HCT116 (cell line): Measurements from ENCODE around the gene WEE1. TPM values are rescaled to one million over a fixed set of nuclear protein-coding genes. Genes with fewer than 3 reads are reported as not detected.

ENCODE experiments used
- ATAC-seq: fragments of 200-7000 bp; cut with Tn5 transposase; 2 replicates; pipeline ENCODE4 v1.9.1; 2020; ENCODE audit warnings: mild to moderate bottlenecking, moderate library complexity
- BruUV-seq: library from RNA; stranded (reverse); fragments of 400-500 nt; replicated peaks from 2 replicates; lab custom pipeline; 2021; lab: Mats Ljungman, UMichigan
- CTCF ChIA-PET: fragments of 300-600 bp; sonication (Branson Sonifier 250); formaldehyde crosslinking; loops from one replicate; lab custom pipeline; 2021; ENCODE audit warnings: antibody characterized with exemption; lab: Charles Lee
- POLR2A ChIA-PET: fragments of 300-600, 350-600 bp; sonication (Branson Sonifier 250); formaldehyde crosslinking; loops from one replicate; lab custom pipeline; 2021; ENCODE audit warnings: antibody characterized with exemption; lab: Charles Lee
- RAD21 ChIA-PET, 2 experiments: fragments of 300-600 bp; sonication (Branson Sonifier 250); formaldehyde crosslinking; loops; one replicate each; lab custom pipeline; 2023; ENCODE audit warnings: low total read pairs in 2 of 2; ENCODE audit not compliant: uncharacterized antibody in 2 of 2, unreplicated experiment in 2 of 2, low non-redundant PET in 1 of 2; lab: Charles Lee
- DNase-seq: peaks from one replicate; pipeline ENCODE4 v3.0.0-alpha.2; 2010; ENCODE audit warnings: low read depth, low spot score
- H2AFZ ChIP-seq: fragments of 200-600 bp; shearing (Covaris generic), sonication (generic); 2 replicates; pipeline ENCODE4 v1.6.1; 2017; ENCODE audit warnings: low read depth, mixed run types, mixed read lengths, antibody characterized with exemption, low read length; ENCODE audit not compliant: poor library complexity, severe bottlenecking
- H3K27ac ChIP-seq: 2 replicates; pipeline ENCODE4 v1.5.1; 2012; ENCODE audit warnings: low read depth, low read length
- H3K27me3 ChIP-seq: fragments of 200-600 bp; sonication (generic); 2 replicates; pipeline ENCODE4 v1.6.1; 2016; ENCODE audit warnings: mixed run types, low read length, mixed read lengths; ENCODE audit not compliant: insufficient read depth
- H3K36me3 ChIP-seq, 2 experiments: fragments of 200-500 bp in 1 of 2; fragments of 200-600 bp in 1 of 2; sonication (Bioruptor generic) in 1 of 2; sonication (generic) in 1 of 2; 2 replicates each; pipeline versions ENCODE4 v1.5.1 to v1.6.1; 2014 to 2016; ENCODE audit warnings: low read length in 2 of 2, inconsistent platforms in 1 of 2, mixed read lengths in 1 of 2, mixed run types in 1 of 2; ENCODE audit not compliant: insufficient read depth in 2 of 2, control insufficient read depth in 1 of 2
- H3K4me1 ChIP-seq, 2 experiments: fragments of 200-600 bp in 1 of 2; sonication (generic) in 1 of 2; 2 replicates each; pipeline versions ENCODE4 v1.5.1 to v1.6.1; 2012 to 2017; ENCODE audit warnings: low read length in 2 of 2, inconsistent platforms in 1 of 2, mild to moderate bottlenecking in 1 of 2, mixed read lengths in 1 of 2, mixed run types in 1 of 2, moderate library complexity in 1 of 2; ENCODE audit not compliant: insufficient read depth in 2 of 2, control insufficient read depth in 1 of 2
- H3K4me2 ChIP-seq: fragments of 200-600 bp; sonication (generic); 2 replicates; pipeline ENCODE4 v1.6.1; 2017; ENCODE audit warnings: mixed run types, low read length, mixed read lengths
- H3K4me3 ChIP-seq, 2 experiments: fragments of 200-600 bp in 1 of 2; sonication (generic) in 1 of 2; replicated peaks in 1 of 2; 2 replicates each; pipeline ENCODE4 v1.5.1; 2011 to 2016; ENCODE audit warnings: low read length in 2 of 2, control low read depth in 1 of 2, low read depth in 1 of 2, mild to moderate bottlenecking in 1 of 2, mixed read lengths in 1 of 2, mixed run types in 1 of 2
- H3K79me2 ChIP-seq: fragments of 200-600 bp; sonication (generic); 2 replicates; pipeline ENCODE4 v1.6.1; 2017; ENCODE audit warnings: mild to moderate bottlenecking, mixed run types, low read length, moderate library complexity, mixed read lengths; ENCODE audit not compliant: insufficient read depth
- H3K9ac ChIP-seq: fragments of 200-600 bp; sonication (generic); 2 replicates; pipeline ENCODE4 v1.6.1; 2016; ENCODE audit warnings: low read length, mixed read lengths
- H3K9me2 ChIP-seq: fragments of 200-600 bp; sonication (generic), shearing (Covaris generic); 2 replicates; pipeline ENCODE4 v1.6.1; 2017; ENCODE audit warnings: mixed run types, mild to moderate bottlenecking, moderate library complexity; ENCODE audit not compliant: insufficient read depth
- H3K9me3 ChIP-seq, 2 experiments: fragments of 200-500 bp in 1 of 2; fragments of 200-600 bp in 1 of 2; sonication (Bioruptor generic) in 1 of 2; sonication (generic) in 1 of 2; 2 replicates each; pipeline ENCODE4 v1.6.1; 2014 to 2017; ENCODE audit warnings: low read length in 2 of 2, mixed read lengths in 2 of 2, inconsistent platforms in 1 of 2, low read depth in 1 of 2, mild to moderate bottlenecking in 1 of 2, mixed run types in 1 of 2, moderate library complexity in 1 of 2; ENCODE audit not compliant: control insufficient read depth in 1 of 2, insufficient read depth in 1 of 2
- H4K20me1 ChIP-seq: fragments of 200-600 bp; sonication (generic), shearing (Covaris generic); 2 replicates; pipeline ENCODE4 v1.6.1; 2017; ENCODE audit warnings: mixed run types, mild to moderate bottlenecking, moderate library complexity; ENCODE audit not compliant: insufficient read depth
- ATF3 ChIP-seq: IDR thresholded peaks from 2 replicates; pipeline ENCODE4 v1.6.1; 2012
- CBX3 ChIP-seq: IDR thresholded peaks from 2 replicates; pipeline ENCODE4 v1.6.1; 2012; ENCODE audit warnings: low read depth
- CEBPB ChIP-seq: IDR thresholded peaks from 2 replicates; pipeline ENCODE4 v1.6.1; 2012; ENCODE audit warnings: low read depth
- EGR1 ChIP-seq: IDR thresholded peaks from 2 replicates; pipeline ENCODE4 v1.6.1; 2012; ENCODE audit warnings: low read depth
- ELF1 ChIP-seq: IDR thresholded peaks from 2 replicates; pipeline ENCODE4 v1.6.1; 2012; ENCODE audit warnings: low read depth, borderline replicate concordance
- EZH2 ChIP-seq: fragments of 200-600 bp; sonication (generic); IDR thresholded peaks from 2 replicates; pipeline ENCODE4 v1.6.1; 2017; ENCODE audit warnings: antibody characterized with exemption, mixed run types
- JUND ChIP-seq: IDR thresholded peaks from 2 replicates; pipeline ENCODE4 v1.6.1; 2012
- SIN3A ChIP-seq: IDR thresholded peaks from 2 replicates; pipeline ENCODE4 v1.6.1; 2012; ENCODE audit warnings: low read depth
- SP1 ChIP-seq: IDR thresholded peaks from 2 replicates; pipeline ENCODE4 v1.6.1; 2012; ENCODE audit warnings: low read depth
- SRF ChIP-seq: IDR thresholded peaks from 2 replicates; pipeline ENCODE4 v1.6.1; 2012; ENCODE audit warnings: low read depth
- YY1 ChIP-seq: IDR thresholded peaks from 2 replicates; pipeline ENCODE4 v1.6.1; 2011; ENCODE audit warnings: low read length, low read depth, moderate library complexity, mild to moderate bottlenecking; ENCODE audit not compliant: insufficient replicate concordance; ENCODE audit errors: extremely low read depth
- ZFX ChIP-seq: fragments of 450-650 bp; IDR thresholded peaks from 2 replicates; pipeline ENCODE4 v1.6.1; 2017
- ZNF274 ChIP-seq: fragments of 200-500 bp; sonication (Bioruptor generic); IDR thresholded peaks from 2 replicates; pipeline ENCODE4 v1.6.1; 2014; ENCODE audit warnings: mild to moderate bottlenecking, low read depth, low read length, inconsistent platforms
- intact Hi-C: fragments of 100-400 bp; cut with micrococcal nuclease; formaldehyde crosslinking; loops from 2 replicates; pipeline ENCODE4 v1.10.0; 2022
- total RNA-seq: library from RNA; stranded (reverse); gene quantifications from one replicate; pipeline ENCODE4 v1.2.1, GENCODE V29; 2021; ENCODE audit not compliant: unreplicated experiment
- TF ChIP-seq, protein P1 (sequence below): IDR thresholded peaks from 2 replicates; pipeline ENCODE4 v1.6.1; 2012; ENCODE audit warnings: low read depth
- TF ChIP-seq, protein P2 (sequence below): IDR thresholded peaks from 2 replicates; pipeline ENCODE4 v1.6.1; 2012
- TF ChIP-seq, protein P3 (sequence below), 3 experiments: fragments of 200-600 bp in 1 of 3; sonication (generic) in 1 of 3; IDR thresholded peaks in 2 of 3; conservative IDR thresholded peaks in 1 of 3; 2 replicates each; pipeline ENCODE4 v1.5.1; 2012 to 2017; ENCODE audit warnings: low read depth in 2 of 3, low read length in 2 of 3, antibody characterized with exemption in 1 of 3, borderline replicate concordance in 1 of 3, control low read depth in 1 of 3, mild to moderate bottlenecking in 1 of 3, mixed read lengths in 1 of 3, mixed run types in 1 of 3, moderate library complexity in 1 of 3; ENCODE audit not compliant: insufficient read depth in 1 of 3

The WEE1 gene
- total RNA-seq, 1 experiment from 2014 or later, result 50.8 TPM

GRCh38 chr11:9568854-9569587 lies 4.4 kb upstream of the WEE1 start:
- POLR2A ChIA-PET, result no interaction called here
- ATAC-seq, result no peak

More at GRCh38 chr11:9568854-9569587, 4.4 kb upstream of the WEE1 start:
- peak overlapping the region; percentile 14; the same call in 1 of the 2 replicates for H3K27ac ChIP-seq
- RAD21 ChIA-PET, result no interaction called here
- TF ChIP-seq CBX3, result peak; percentile 54; the same call in 1 of the 2 replicates
- no peak for TF ChIP-seq EZH2
- no peak for TF ChIP-seq ATF3
- TF ChIP-seq SP1, result peak; percentile 47
- TF ChIP-seq EGR1, result no peak
- TF ChIP-seq, protein P1, sequence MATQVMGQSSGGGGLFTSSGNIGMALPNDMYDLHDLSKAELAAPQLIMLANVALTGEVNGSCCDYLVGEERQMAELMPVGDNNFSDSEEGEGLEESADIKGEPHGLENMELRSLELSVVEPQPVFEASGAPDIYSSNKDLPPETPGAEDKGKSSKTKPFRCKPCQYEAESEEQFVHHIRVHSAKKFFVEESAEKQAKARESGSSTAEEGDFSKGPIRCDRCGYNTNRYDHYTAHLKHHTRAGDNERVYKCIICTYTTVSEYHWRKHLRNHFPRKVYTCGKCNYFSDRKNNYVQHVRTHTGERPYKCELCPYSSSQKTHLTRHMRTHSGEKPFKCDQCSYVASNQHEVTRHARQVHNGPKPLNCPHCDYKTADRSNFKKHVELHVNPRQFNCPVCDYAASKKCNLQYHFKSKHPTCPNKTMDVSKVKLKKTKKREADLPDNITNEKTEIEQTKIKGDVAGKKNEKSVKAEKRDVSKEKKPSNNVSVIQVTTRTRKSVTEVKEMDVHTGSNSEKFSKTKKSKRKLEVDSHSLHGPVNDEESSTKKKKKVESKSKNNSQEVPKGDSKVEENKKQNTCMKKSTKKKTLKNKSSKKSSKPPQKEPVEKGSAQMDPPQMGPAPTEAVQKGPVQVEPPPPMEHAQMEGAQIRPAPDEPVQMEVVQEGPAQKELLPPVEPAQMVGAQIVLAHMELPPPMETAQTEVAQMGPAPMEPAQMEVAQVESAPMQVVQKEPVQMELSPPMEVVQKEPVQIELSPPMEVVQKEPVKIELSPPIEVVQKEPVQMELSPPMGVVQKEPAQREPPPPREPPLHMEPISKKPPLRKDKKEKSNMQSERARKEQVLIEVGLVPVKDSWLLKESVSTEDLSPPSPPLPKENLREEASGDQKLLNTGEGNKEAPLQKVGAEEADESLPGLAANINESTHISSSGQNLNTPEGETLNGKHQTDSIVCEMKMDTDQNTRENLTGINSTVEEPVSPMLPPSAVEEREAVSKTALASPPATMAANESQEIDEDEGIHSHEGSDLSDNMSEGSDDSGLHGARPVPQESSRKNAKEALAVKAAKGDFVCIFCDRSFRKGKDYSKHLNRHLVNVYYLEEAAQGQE, result no peak
- no peak for TF ChIP-seq ZNF274
- no peak for TF ChIP-seq ZFX
- TF ChIP-seq, protein P2, sequence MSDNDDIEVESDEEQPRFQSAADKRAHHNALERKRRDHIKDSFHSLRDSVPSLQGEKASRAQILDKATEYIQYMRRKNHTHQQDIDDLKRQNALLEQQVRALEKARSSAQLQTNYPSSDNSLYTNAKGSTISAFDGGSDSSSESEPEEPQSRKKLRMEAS, result peak; percentile 39; the same call in 1 of the 2 replicates
- no peak for TF ChIP-seq SRF
- TF ChIP-seq JUND, result peak; percentile 22
- TF ChIP-seq YY1, result no peak
- TF ChIP-seq SIN3A, result peak; percentile 23; the same call in 1 of the 2 replicates
- TF ChIP-seq ELF1, result no peak
- TF ChIP-seq, protein P3, sequence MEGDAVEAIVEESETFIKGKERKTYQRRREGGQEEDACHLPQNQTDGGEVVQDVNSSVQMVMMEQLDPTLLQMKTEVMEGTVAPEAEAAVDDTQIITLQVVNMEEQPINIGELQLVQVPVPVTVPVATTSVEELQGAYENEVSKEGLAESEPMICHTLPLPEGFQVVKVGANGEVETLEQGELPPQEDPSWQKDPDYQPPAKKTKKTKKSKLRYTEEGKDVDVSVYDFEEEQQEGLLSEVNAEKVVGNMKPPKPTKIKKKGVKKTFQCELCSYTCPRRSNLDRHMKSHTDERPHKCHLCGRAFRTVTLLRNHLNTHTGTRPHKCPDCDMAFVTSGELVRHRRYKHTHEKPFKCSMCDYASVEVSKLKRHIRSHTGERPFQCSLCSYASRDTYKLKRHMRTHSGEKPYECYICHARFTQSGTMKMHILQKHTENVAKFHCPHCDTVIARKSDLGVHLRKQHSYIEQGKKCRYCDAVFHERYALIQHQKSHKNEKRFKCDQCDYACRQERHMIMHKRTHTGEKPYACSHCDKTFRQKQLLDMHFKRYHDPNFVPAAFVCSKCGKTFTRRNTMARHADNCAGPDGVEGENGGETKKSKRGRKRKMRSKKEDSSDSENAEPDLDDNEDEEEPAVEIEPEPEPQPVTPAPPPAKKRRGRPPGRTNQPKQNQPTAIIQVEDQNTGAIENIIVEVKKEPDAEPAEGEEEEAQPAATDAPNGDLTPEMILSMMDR (IDR thresholded peaks at IDR 0.05 in 2 of 3, conservative IDR thresholded peaks at IDR 0.05 in 1 of 3; ENCODE audit: borderline replicate concordance in 1 of 3, insufficient read depth in 1 of 3, low read depth in 2 of 3, low read length in 2 of 3), result no peak
- 0 out of 2 replicates have a peak, but pooled peaks have one; percentile 28 for TF ChIP-seq CEBPB
- H4K20me1 ChIP-seq, result no peaks in the 10 kb centered on the region
- no peaks in the 10 kb centered on the region for H3K9me2 ChIP-seq
- no peaks in the 10 kb centered on the region for H3K9me3 ChIP-seq
- CTCF ChIA-PET, result no interaction called here
- peak overlapping the region; percentile 50 for H2AFZ ChIP-seq
- peak overlapping the region; percentile 66 for H3K4me2 ChIP-seq
- H3K9ac ChIP-seq, result peak overlapping the region; percentile 57
- H3K4me1 ChIP-seq, result peaks cover 48 to 71% of the 10 kb centered on the region in 2 experiments
- H3K4me3 ChIP-seq, result no peak overlapping the region
- H3K27me3 ChIP-seq, result no peaks in the 10 kb centered on the region
- intact Hi-C loops, result no loop called here
- H3K36me3 ChIP-seq, result no peaks in the 10 kb centered on the region
- no peaks in the 10 kb centered on the region for H3K79me2 ChIP-seq
- TSS peak; percentile 51 for BruUV-seq
- peak; percentile 59 for DNase-seq
